Spleen (tissue), 11 donors: ENCODE results near the gene CASP7. TPM values are rescaled to one million over a fixed set of nuclear protein-coding genes. Genes with fewer than 3 reads are reported as not detected.

Source experiments
- DNase-seq: peaks from one replicate; pipeline ENCODE4 v3.0.0-alpha.2; 2020
- H3K27ac ChIP-seq, 8 donors: fragments of 200-600 bp; sonication (generic) in 7 of 8; 1 replicate in 4 of 8; 2 replicates in 4 of 8; pipeline versions ENCODE4 v1.5.0 to v1.8.0; 2016 to 2021; ENCODE audit warnings: inconsistent platforms in 4 of 8, mild to moderate bottlenecking in 4 of 8, moderate library complexity in 1 of 8
- H3K27me3 ChIP-seq, 7 donors: fragments of 200-600 bp; sonication (generic) in 6 of 7; replicated peaks in 1 of 7; 1 replicate in 4 of 7; 2 replicates in 3 of 7; pipeline versions ENCODE4 v1.5.0 to v1.8.0; 2016 to 2021; ENCODE audit warnings: inconsistent platforms in 3 of 7, mild to moderate bottlenecking in 1 of 7
- H3K36me3 ChIP-seq, 6 donors: fragments of 200-600 bp; sonication (generic) in 5 of 6; 1 replicate in 4 of 6; 2 replicates in 2 of 6; pipeline versions ENCODE4 v1.5.0 to v1.8.0; 2016 to 2021; ENCODE audit warnings: inconsistent platforms in 2 of 6
- H3K4me1 ChIP-seq, 6 donors: fragments of 200-600 bp; sonication (generic) in 5 of 6; 1 replicate in 3 of 6; 2 replicates in 3 of 6; pipeline versions ENCODE4 v1.5.0 to v1.8.0; 2016 to 2021; ENCODE audit warnings: inconsistent platforms in 3 of 6
- H3K4me3 ChIP-seq, 8 donors: fragments of 200-600 bp; sonication (generic) in 7 of 8; 1 replicate in 4 of 8; 2 replicates in 4 of 8; pipeline versions ENCODE4 v1.5.0 to v1.8.0; 2016 to 2021; ENCODE audit warnings: inconsistent platforms in 4 of 8, mild to moderate bottlenecking in 4 of 8, moderate library complexity in 2 of 8
- H3K9me3 ChIP-seq, 8 donors: fragments of 200-600 bp; sonication (generic) in 7 of 8; 1 replicate in 4 of 8; 2 replicates in 4 of 8; pipeline versions ENCODE4 v1.5.0 to v1.8.0; 2016 to 2021; ENCODE audit warnings: inconsistent platforms in 4 of 8
- CTCF ChIP-seq, 11 experiments: fragments of 200-600 bp in 7 of 11; fragments of 450-650 bp in 4 of 11; sonication (generic) in 4 of 11; IDR thresholded peaks in 8 of 11; conservative IDR thresholded peaks in 3 of 11; 1 replicate in 7 of 11; 2 replicates in 4 of 11; pipeline versions ENCODE4 v1.4.0 to v1.8.0; 2016 to 2021; ENCODE audit warnings: antibody characterized with exemption in 11 of 11, inconsistent platforms in 4 of 11, mild to moderate bottlenecking in 1 of 11
- POLR2A ChIP-seq, 3 donors: fragments of 450-650 bp; IDR thresholded peaks; one replicate each; pipeline ENCODE4 v1.5.1; 2017; ENCODE audit warnings: antibody characterized with exemption in 3 of 3, mild to moderate bottlenecking in 1 of 3
- POLR2AphosphoS5 ChIP-seq, 3 donors: sonication (generic); formaldehyde crosslinking; IDR thresholded peaks; one replicate each; pipeline ENCODE4 v1.5.1; 2017; ENCODE audit warnings: antibody characterized with exemption in 3 of 3
- WGBS, 5 donors: extraction: QIAGEN DNeasy Blood & Tissue Kit in 3 of 5; methylation state at CpG; one replicate each; pipeline versions ENCODE4 v1.1.5 to v1.1.7; 2013 to 2018; 5-methylcytosine and 5-hydroxymethylcytosine counted together
- intact Hi-C: fragments of 100-400 bp; cut with DNase I; formaldehyde crosslinking; loops from one replicate; pipeline ENCODE4 v1.15.0; 2023; ENCODE audit warnings: low total_unique reads
- polyA plus RNA-seq, 3 donors: library from polyadenylated mRNA; stranded (reverse); fragments of 200-250 nt; gene quantifications; one replicate each; pipeline ENCODE4 v1.2.1, GENCODE V29; 2013
- total RNA-seq, 7 donors: library from RNA; depleted of rRNA in 3 of 7; stranded (reverse); fragments of >200 nt in 3 of 7; fragmentation: NEBNext Ultra II Directional in 4 of 7; extraction: Animal tissue kit (Norgen Biotek cat#: 25700) in 4 of 7; gene quantifications; one replicate each; pipeline versions ENCODE4 v1.1.0 to v1.2.1, GENCODE V29; 2016 to 2021
- donor health status: healthy with polysubstance abuse.
- donor health status: DM: no; HTN: no; CAD: no; lungs with moderate emphysema.
- donor health status: DM: no; HTN: no; CAD: no.
- donor health status: Bipolar disorder and iron deficiency.
- donor health status: healthy.
- donor health status: DM: no; HTN: no; CAD: no.
- donor health status: DM: yes; HTN: yes; CAD: no.

CASP7 gene
- total and polyA plus RNA-seq, 10 donors, result 10.4 to 27.3 (median 19.2) TPM

- peaks cover 9 to 99% (median 77%) of the 10 kb centered on the region in 8 donors for H3K9me3 ChIP-seq
- intact Hi-C loops, result no loop called here
- no peak overlapping the region for H3K27ac ChIP-seq
- no peak overlapping the region for H3K4me3 ChIP-seq
- 69 to 82% (median 78%) methylated on average over 3 of the region's 3 CpGs for WGBS, 5 donors
- peaks cover 0 to 8% (median 0%) of the 10 kb centered on the region in 6 donors for H3K4me1 ChIP-seq
- DNase-seq, result no peak
- no peak for TF ChIP-seq POLR2A (IDR thresholded peaks at IDR 0.05)
- peaks cover 0 to 57% (median 15%) of the 10 kb centered on the region in 6 donors for H3K36me3 ChIP-seq
- no peaks in the 10 kb centered on the region for H3K27me3 ChIP-seq
These were observed 9.9 kb downstream of the CASP7 start for GRCh38 chr10:113689574-113689973.

- peaks cover 0 to 57% (median 15%) of the 10 kb centered on the region in 6 donors for H3K36me3 ChIP-seq
- H3K4me3 ChIP-seq, result no peak overlapping the region
- no peak for DNase-seq
- H3K9me3 ChIP-seq, result peaks cover 9 to 92% (median 70%) of the 10 kb centered on the region in 8 donors
- intact Hi-C loops, result no loop called here
- no peaks in the 10 kb centered on the region for H3K27me3 ChIP-seq
- no peak for TF ChIP-seq CTCF (IDR thresholded peaks at IDR 0.05 in 8 of 11, conservative IDR thresholded peaks at IDR 0.05 in 3 of 11)
- TF ChIP-seq POLR2AphosphoS5 (IDR thresholded peaks at IDR 0.05), result no peak
- TF ChIP-seq POLR2A (IDR thresholded peaks at IDR 0.05), result no peak
- 61 to 67% (median 65%) methylated on average over 3 of the region's 3 CpGs for WGBS, 5 donors
- H3K4me1 ChIP-seq, result peaks cover 0 to 8% (median 0%) of the 10 kb centered on the region in 6 donors
- no peak overlapping the region for H3K27ac ChIP-seq
These were observed 11.0 kb downstream of the CASP7 start for GRCh38 chr10:113690749-113691148.

GRCh38 chr10:113691381-113691780 lies 11.7 kb downstream of the CASP7 start:
- DNase-seq, result no peak
- Histone ChIP-seq H3K9me3 (peaks cover 7 to 86% (median 63%) of the 10 kb centered on the region in 8 donors), H3K4me1 (peaks cover 0 to 8% (median 0%) of the 10 kb centered on the region in 6 donors), H3K27me3 (no peaks in the 10 kb centered on the region), H3K4me3 (no peak overlapping the region), H3K27ac (no peak overlapping the region), H3K36me3 (peaks cover 0 to 51% (median 15%) of the 10 kb centered on the region in 6 donors)
- 71 to 100% (median 96%) methylated on average over 1 to 2 of the region's 2 CpGs for WGBS, 5 donors
- intact Hi-C loops, result no loop called here
- no peak for TF ChIP-seq CTCF (IDR thresholded peaks at IDR 0.05 in 8 of 11, conservative IDR thresholded peaks at IDR 0.05 in 3 of 11)
- no peak for TF ChIP-seq POLR2A (IDR thresholded peaks at IDR 0.05)
- no peak for TF ChIP-seq POLR2AphosphoS5 (IDR thresholded peaks at IDR 0.05)

- intact Hi-C loops, result no loop called here
- 88 to 97% (median 96%) methylated on average over 5 to 6 of the region's 6 CpGs for WGBS, 5 donors
- peaks cover 0 to 57% (median 18%) of the 10 kb centered on the region in 6 donors for H3K36me3 ChIP-seq
These were observed 12.6 kb downstream of the CASP7 start for GRCh38 chr10:113692271-113692670.

More at GRCh38 chr10:113692271-113692670, 12.6 kb downstream of the CASP7 start:
- Histone ChIP-seq H3K4me3 (no peak overlapping the region), H3K9me3 (peaks cover 6 to 77% (median 55%) of the 10 kb centered on the region in 8 donors), H3K27me3 (no peaks in the 10 kb centered on the region), H3K27ac (no peak overlapping the region), H3K4me1 (peaks cover 0 to 8% (median 0%) of the 10 kb centered on the region in 6 donors)
- TF ChIP-seq POLR2A (IDR thresholded peaks at IDR 0.05) (no peak), POLR2AphosphoS5 (IDR thresholded peaks at IDR 0.05) (no peak), CTCF (IDR thresholded peaks at IDR 0.05 in 8 of 11, conservative IDR thresholded peaks at IDR 0.05 in 3 of 11) (no peak)
- DNase-seq, result no peak
